ENCODE measurements around the gene TNIK. TPM values are rescaled to one million over a fixed set of nuclear protein-coding genes. Genes with fewer than 3 reads are reported as not detected.

TNIK gene
- total and polyA plus RNA-seq, 2 of the 13 experiments (the other 11 are each of a cell fraction or from before 2014, with no cell fraction given) = 0.15 to 0.22 TPM

DNA sequence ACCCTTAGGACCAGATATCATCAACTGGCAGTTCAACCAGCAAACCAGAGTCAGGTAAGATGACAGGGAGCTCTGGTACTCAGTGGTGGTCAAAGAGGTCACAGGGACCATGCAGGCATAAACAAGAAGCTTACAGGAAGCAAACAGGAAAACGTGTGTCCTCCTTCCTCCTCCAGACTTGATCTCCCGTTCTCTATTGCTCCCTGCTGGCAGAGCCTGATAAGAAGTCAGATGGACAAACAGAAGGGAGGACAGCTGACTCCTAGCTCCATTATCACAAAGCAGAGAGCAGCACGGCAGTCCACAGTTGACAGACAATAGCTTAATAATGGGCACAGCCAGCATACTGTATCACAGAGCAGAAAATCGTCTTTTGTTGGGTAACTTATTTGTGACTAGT, 277.2 kb downstream of the TNIK start (continued):
- no peak for TF ChIP-seq GATA4 (IDR thresholded peaks at IDR 0.05; ENCODE audit: borderline replicate concordance, low read depth)
- TF ChIP-seq ZSCAN21 (CRISPR knock-in tag; IDR thresholded peaks at IDR 0.05; ENCODE audit: borderline replicate concordance) = no peak
- TF ChIP-seq, protein P1, sequence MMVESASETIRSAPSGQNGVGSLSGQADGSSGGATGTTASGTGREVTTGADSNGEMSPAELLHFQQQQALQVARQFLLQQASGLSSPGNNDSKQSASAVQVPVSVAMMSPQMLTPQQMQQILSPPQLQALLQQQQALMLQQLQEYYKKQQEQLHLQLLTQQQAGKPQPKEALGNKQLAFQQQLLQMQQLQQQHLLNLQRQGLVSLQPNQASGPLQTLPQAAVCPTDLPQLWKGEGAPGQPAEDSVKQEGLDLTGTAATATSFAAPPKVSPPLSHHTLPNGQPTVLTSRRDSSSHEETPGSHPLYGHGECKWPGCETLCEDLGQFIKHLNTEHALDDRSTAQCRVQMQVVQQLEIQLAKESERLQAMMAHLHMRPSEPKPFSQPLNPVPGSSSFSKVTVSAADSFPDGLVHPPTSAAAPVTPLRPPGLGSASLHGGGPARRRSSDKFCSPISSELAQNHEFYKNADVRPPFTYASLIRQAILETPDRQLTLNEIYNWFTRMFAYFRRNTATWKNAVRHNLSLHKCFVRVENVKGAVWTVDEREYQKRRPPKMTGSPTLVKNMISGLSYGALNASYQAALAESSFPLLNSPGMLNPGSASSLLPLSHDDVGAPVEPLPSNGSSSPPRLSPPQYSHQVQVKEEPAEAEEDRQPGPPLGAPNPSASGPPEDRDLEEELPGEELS (CRISPR knock-in tag; IDR thresholded peaks at IDR 0.05) = peak; percentile 45; the same call in 1 of the 2 replicates
- TF ChIP-seq RARG (CRISPR knock-in tag; IDR thresholded peaks at IDR 0.05; ENCODE audit: low read depth) = no peak
- TF ChIP-seq MTF2 (CRISPR knock-in tag; IDR thresholded peaks at IDR 0.05; ENCODE audit: borderline replicate concordance) = no peak
- no peak for TF ChIP-seq ZFX (CRISPR knock-in tag; IDR thresholded peaks at IDR 0.05; ENCODE audit: low read depth)
- no peak for TF ChIP-seq RELA (CRISPR knock-in tag; IDR thresholded peaks at IDR 0.05)
- no peak for TF ChIP-seq NFIC (IDR thresholded peaks at IDR 0.05; ENCODE audit: low read length)
- TF ChIP-seq ZNF580 (CRISPR knock-in tag; IDR thresholded peaks at IDR 0.05; ENCODE audit: borderline replicate concordance, low read depth) = no peak
- no peak for TF ChIP-seq SRSF9 (IDR thresholded peaks at IDR 0.05; ENCODE audit: borderline replicate concordance, insufficient read depth, low read depth, low read length, poor library complexity, severe bottlenecking)
- no peak for TF ChIP-seq ZNF749 (CRISPR knock-in tag; IDR thresholded peaks at IDR 0.05; ENCODE audit: borderline replicate concordance)
- no peak for TF ChIP-seq PRDM10 (CRISPR knock-in tag; IDR thresholded peaks at IDR 0.05; ENCODE audit: low read depth)
- TF ChIP-seq ZNF20 (CRISPR knock-in tag; IDR thresholded peaks at IDR 0.05) = no peak
- no peak for TF ChIP-seq ZBTB38 (CRISPR knock-in tag; IDR thresholded peaks at IDR 0.05)
- no peak for TF ChIP-seq ZNF281 (CRISPR knock-in tag; IDR thresholded peaks at IDR 0.05; ENCODE audit: borderline replicate concordance)
- TF ChIP-seq ZNF672 (CRISPR knock-in tag; IDR thresholded peaks at IDR 0.05) = no peak
- TF ChIP-seq SMC3 (IDR thresholded peaks at IDR 0.05; ENCODE audit: low read length) = peak; percentile 81
- TF ChIP-seq, protein P2, sequence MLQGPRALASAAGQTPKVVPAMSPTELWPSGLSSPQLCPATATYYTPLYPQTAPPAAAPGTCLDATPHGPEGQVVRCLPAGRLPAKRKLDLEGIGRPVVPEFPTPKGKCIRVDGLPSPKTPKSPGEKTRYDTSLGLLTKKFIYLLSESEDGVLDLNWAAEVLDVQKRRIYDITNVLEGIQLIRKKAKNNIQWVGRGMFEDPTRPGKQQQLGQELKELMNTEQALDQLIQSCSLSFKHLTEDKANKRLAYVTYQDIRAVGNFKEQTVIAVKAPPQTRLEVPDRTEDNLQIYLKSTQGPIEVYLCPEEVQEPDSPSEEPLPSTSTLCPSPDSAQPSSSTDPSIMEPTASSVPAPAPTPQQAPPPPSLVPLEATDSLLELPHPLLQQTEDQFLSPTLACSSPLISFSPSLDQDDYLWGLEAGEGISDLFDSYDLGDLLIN (CRISPR knock-in tag; IDR thresholded peaks at IDR 0.05; ENCODE audit: borderline replicate concordance) = no peak
- TF ChIP-seq ZNF772 (CRISPR knock-in tag; IDR thresholded peaks at IDR 0.05) = no peak
- no peak for TF ChIP-seq KLF13 (CRISPR knock-in tag; IDR thresholded peaks at IDR 0.05)
- no peak for TF ChIP-seq ZNF329 (CRISPR knock-in tag; IDR thresholded peaks at IDR 0.05; ENCODE audit: low read depth)

All from HepG2 (cell line).